ENCODE data around the gene ZIM2. TPM values are rescaled to one million over a fixed set of nuclear protein-coding genes. Genes with fewer than 3 reads are reported as not detected.

Gene ZIM2
- under 1 TPM in 2 of 4 donors, not detected in 2; 0.17 to 0.25 TPM for total RNA-seq
- polyA plus RNA-seq: 0.05 TPM
- long read RNA-seq, donor 1: 0 reads
- long read RNA-seq, donor 2: 0 reads
- long read RNA-seq, donor 3, partial matches to known transcripts: 0 of 2 reads
- long read RNA-seq, donor 3, other reads (novel, unspliced or antisense): 2 of 2 reads
- long read RNA-seq, donor 4: 0 reads

DNA sequence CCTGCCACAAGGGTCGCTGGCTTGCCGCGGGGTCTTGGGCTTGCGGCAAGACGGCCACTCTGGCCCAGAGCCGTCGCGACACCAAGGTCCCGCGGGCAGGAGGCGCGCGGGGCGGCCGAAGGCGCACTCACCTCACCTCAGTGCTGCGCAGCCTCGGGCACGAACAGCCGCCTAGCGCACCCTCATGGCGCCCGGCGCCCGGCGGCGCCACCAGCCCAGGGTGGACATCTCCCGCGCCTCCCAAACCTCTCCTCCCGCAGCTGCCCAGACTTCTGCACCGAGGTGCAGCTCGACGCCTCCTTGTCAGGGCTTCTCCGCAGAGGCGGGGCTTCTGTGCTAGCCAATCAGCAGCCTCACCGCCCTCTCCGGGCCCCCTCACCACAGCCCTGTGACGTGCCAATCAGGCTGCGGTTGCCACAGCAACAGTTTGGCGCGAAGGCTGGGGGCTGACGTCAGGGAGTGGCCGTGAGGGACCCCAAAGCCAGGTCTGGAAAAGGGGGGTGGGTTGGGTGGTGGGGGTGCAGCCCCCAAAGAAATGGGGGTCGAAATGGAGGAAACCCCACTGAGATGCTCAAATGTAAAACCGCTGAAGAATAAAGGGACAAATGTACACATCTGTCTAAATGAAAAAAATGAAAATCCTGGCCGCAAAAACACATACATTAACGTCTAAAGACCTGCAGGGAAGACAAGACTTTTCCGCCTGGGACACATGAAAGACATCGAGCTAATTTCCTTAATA, at the start of gene ZIM2, which contains the start of gene PEG3:
TSS of gene ZIM2 (minus strand) at position 276 of the 742 bp plus-strand sequence. CDS start 16,449 bp downstream, outside the sequence.
TSS of gene PEG3 (minus strand) at position 276 of the 742 bp plus-strand sequence. CDS start 16,071 bp downstream, outside the sequence.
- no peaks in the 10 kb centered on the region for H3K9me3 ChIP-seq (ENCODE audit: control insufficient read depth, low read length)
- DNase-seq (peak; percentile 84 to 92 (median 92)), ATAC-seq (peak; percentile 22 to 33)
- H3K4me3 ChIP-seq (ENCODE audit: low read length): peak within 1 kb of the TSS; percentile 36
- no peaks in the 10 kb centered on the region for H3K27me3 ChIP-seq (ENCODE audit: control insufficient read depth, insufficient read depth)
- intact Hi-C loops (cut with DNase I): no loop called here
- no peaks in the 10 kb centered on the region for H3K4me1 ChIP-seq (ENCODE audit: control insufficient read depth, insufficient read depth, low read length)
- peak within 1 kb of the TSS; percentile 39 for H3K27ac ChIP-seq (ENCODE audit: low read length)
- WGBS: 51% methylated on average over 49 of the region's 49 CpGs

- no peaks in the 10 kb centered on the region for H3K9me3 ChIP-seq (ENCODE audit: control insufficient read depth, low read length)
- no peak overlapping the region for H3K4me3 ChIP-seq (ENCODE audit: low read length)
- WGBS: 29% methylated on average over 14 of the region's 14 CpGs
- DNase-seq (no peak), ATAC-seq (no peak)
- H3K27ac ChIP-seq (ENCODE audit: low read length): no peak overlapping the region
- intact Hi-C loops (cut with DNase I): no loop called here
- no peaks in the 10 kb centered on the region for H3K27me3 ChIP-seq (ENCODE audit: control insufficient read depth, insufficient read depth)
- no peaks in the 10 kb centered on the region for H3K4me1 ChIP-seq (ENCODE audit: control insufficient read depth, insufficient read depth, low read length)
Measured at GRCh38 chr19:56885173-56885985, 44.9 kb upstream of the ZIM2 start.

- H3K27ac ChIP-seq (ENCODE audit: low read length): no peak overlapping the region
- no peak overlapping the region for H3K4me3 ChIP-seq (ENCODE audit: low read length)
- WGBS: 64% methylated on average over 5 of the region's 5 CpGs
- no peaks in the 10 kb centered on the region for H3K9me3 ChIP-seq (ENCODE audit: control insufficient read depth, low read length)
- no peaks in the 10 kb centered on the region for H3K27me3 ChIP-seq (ENCODE audit: control insufficient read depth, insufficient read depth)
- intact Hi-C loops (cut with DNase I): no loop called here
- DNase-seq (no peak), ATAC-seq (no peak)
- no peaks in the 10 kb centered on the region for H3K4me1 ChIP-seq (ENCODE audit: control insufficient read depth, insufficient read depth, low read length)
Measured at GRCh38 chr19:56884441-56884840, 43.9 kb upstream of the ZIM2 start.

GRCh38 chr19:56880592-56881190, 40.2 kb upstream of the ZIM2 start:
- intact Hi-C loops (cut with DNase I): no loop called here
- DNase-seq (no peak), ATAC-seq (no peak)
- 67% methylated on average over 5 of the region's 5 CpGs for WGBS
- no peaks in the 10 kb centered on the region for H3K9me3 ChIP-seq (ENCODE audit: control insufficient read depth, low read length)
- no peak overlapping the region for H3K27ac ChIP-seq (ENCODE audit: low read length)
- H3K27me3 ChIP-seq (ENCODE audit: control insufficient read depth, insufficient read depth): no peaks in the 10 kb centered on the region
- no peaks in the 10 kb centered on the region for H3K4me1 ChIP-seq (ENCODE audit: control insufficient read depth, insufficient read depth, low read length)
- H3K4me3 ChIP-seq (ENCODE audit: low read length): no peak overlapping the region

GRCh38 chr19:56877069-56877715, 36.7 kb upstream of the ZIM2 start:
- Histone ChIP-seq H3K4me1 (ENCODE audit: control insufficient read depth, insufficient read depth, low read length) (no peaks in the 10 kb centered on the region), H3K27ac (ENCODE audit: low read length) (no peak overlapping the region), H3K27me3 (ENCODE audit: control insufficient read depth, insufficient read depth) (no peaks in the 10 kb centered on the region), H3K9me3 (ENCODE audit: control insufficient read depth, low read length) (no peaks in the 10 kb centered on the region), H3K4me3 (ENCODE audit: low read length) (no peak overlapping the region)
- ATAC-seq (no peak), DNase-seq (no peak)
- intact Hi-C loops (cut with DNase I): no loop called here
- WGBS: 59% methylated on average over 19 of the region's 19 CpGs

- H3K27ac ChIP-seq (ENCODE audit: low read length): no peak overlapping the region
- DNase-seq (no peak), ATAC-seq (no peak)
- WGBS: 76% methylated on average over 3 of the region's 3 CpGs
- no peak overlapping the region for H3K4me3 ChIP-seq (ENCODE audit: low read length)
- H3K4me1 ChIP-seq (ENCODE audit: control insufficient read depth, insufficient read depth, low read length): no peaks in the 10 kb centered on the region
- no peaks in the 10 kb centered on the region for H3K9me3 ChIP-seq (ENCODE audit: control insufficient read depth, low read length)
- intact Hi-C loops (cut with DNase I): no loop called here
- H3K27me3 ChIP-seq (ENCODE audit: control insufficient read depth, insufficient read depth): no peaks in the 10 kb centered on the region
Measured at GRCh38 chr19:56875717-56876116, 35.2 kb upstream of the ZIM2 start.

DNA sequence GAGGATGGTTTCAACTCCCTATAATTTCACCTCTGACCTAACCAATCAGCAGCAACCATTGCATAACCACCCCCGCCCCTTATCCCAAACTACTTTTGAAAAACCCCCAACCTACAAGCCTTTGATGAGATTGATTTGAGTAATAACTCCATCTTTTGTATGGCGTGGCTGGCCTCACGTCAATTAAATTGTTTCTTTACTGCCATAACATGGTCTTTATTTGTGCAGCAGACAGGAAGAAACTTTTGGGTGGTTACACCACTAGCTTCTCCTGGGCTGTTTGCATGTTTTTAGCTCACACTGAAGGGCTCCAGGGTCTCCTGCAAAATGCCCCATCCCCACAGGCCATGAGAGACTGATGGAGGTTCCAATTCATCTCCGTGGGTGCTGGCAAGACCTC, 34.0 kb upstream of the ZIM2 start:
- ATAC-seq (no peak), DNase-seq (no peak)
- H3K4me1 ChIP-seq (ENCODE audit: control insufficient read depth, insufficient read depth, low read length): no peaks in the 10 kb centered on the region
- H3K27me3 ChIP-seq (ENCODE audit: control insufficient read depth, insufficient read depth): no peaks in the 10 kb centered on the region
- no peak overlapping the region for H3K27ac ChIP-seq (ENCODE audit: low read length)
- no peaks in the 10 kb centered on the region for H3K9me3 ChIP-seq (ENCODE audit: control insufficient read depth, low read length)
- intact Hi-C loops (cut with DNase I): no loop called here
- no peak overlapping the region for H3K4me3 ChIP-seq (ENCODE audit: low read length)
- WGBS: 84% methylated on average over 4 of the region's 4 CpGs

DNA sequence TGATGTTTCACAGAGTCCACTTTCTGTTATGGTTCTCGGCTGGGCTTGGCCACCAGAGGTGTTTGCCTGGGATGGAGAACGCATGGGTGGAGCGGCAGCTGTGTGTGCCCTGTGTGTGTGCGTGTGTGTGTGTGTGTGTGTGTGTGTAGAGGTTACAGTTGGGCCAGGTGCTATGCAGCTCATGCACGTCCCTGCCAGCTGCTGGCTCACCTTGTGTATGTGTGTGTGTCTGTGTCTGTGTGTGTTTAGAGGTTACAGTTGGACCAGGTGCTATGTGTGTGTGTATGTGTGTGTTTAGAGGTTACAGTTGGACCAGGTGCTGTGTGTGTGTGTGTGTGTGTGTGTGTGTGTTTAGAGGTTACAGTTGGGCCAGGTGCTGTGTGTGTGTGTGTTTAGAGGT, 33.0 kb upstream of the ZIM2 start:
- 90% methylated on average over 5 of the region's 5 CpGs for WGBS
- Histone ChIP-seq H3K27ac (ENCODE audit: low read length) (no peak overlapping the region), H3K4me1 (ENCODE audit: control insufficient read depth, insufficient read depth, low read length) (no peaks in the 10 kb centered on the region), H3K27me3 (ENCODE audit: control insufficient read depth, insufficient read depth) (no peaks in the 10 kb centered on the region), H3K4me3 (ENCODE audit: low read length) (no peak overlapping the region), H3K9me3 (ENCODE audit: control insufficient read depth, low read length) (no peaks in the 10 kb centered on the region)
- ATAC-seq (no peak), DNase-seq (no peak)
- intact Hi-C loops (cut with DNase I): no loop called here

- intact Hi-C loops (cut with DNase I): no loop called here
- Histone ChIP-seq H3K27me3 (ENCODE audit: control insufficient read depth, insufficient read depth) (no peaks in the 10 kb centered on the region), H3K9me3 (ENCODE audit: control insufficient read depth, low read length) (no peaks in the 10 kb centered on the region), H3K4me1 (ENCODE audit: control insufficient read depth, insufficient read depth, low read length) (no peaks in the 10 kb centered on the region), H3K4me3 (ENCODE audit: low read length) (no peak overlapping the region), H3K27ac (ENCODE audit: low read length) (no peak overlapping the region)
- ATAC-seq (no peak), DNase-seq (no peak)
- 84% methylated on average over 8 of the region's 8 CpGs for WGBS
Measured at GRCh38 chr19:56869886-56870285, 29.4 kb upstream of the ZIM2 start.

- Histone ChIP-seq H3K4me3 (ENCODE audit: low read length) (no peak overlapping the region), H3K27ac (ENCODE audit: low read length) (no peak overlapping the region), H3K9me3 (ENCODE audit: control insufficient read depth, low read length) (no peaks in the 10 kb centered on the region), H3K4me1 (ENCODE audit: control insufficient read depth, insufficient read depth, low read length) (no peaks in the 10 kb centered on the region), H3K27me3 (ENCODE audit: control insufficient read depth, insufficient read depth) (no peaks in the 10 kb centered on the region)
- intact Hi-C loops (cut with DNase I): no loop called here
- ATAC-seq (no peak), DNase-seq (no peak)
- WGBS: 93% methylated on average over 1 of the region's 1 CpG
Measured at GRCh38 chr19:56868446-56868845, 27.9 kb upstream of the ZIM2 start.

Data from right cardiac atrium (tissue), 5 donors.